HEK293 (cell line): ENCODE measurements around the gene MYOM1.

Experiments
- CTCF ChIA-PET: fragments of 350-600 bp; formaldehyde crosslinking; extraction: SDS; loops from one replicate; lab custom pipeline; 2021; ENCODE audit warnings: antibody characterized with exemption; lab: Yijun Ruan, JAX
- POLR2A ChIA-PET: fragments of 300-600 bp; formaldehyde crosslinking; extraction: SDS; loops from one replicate; lab custom pipeline; 2020; ENCODE audit warnings: antibody characterized with exemption, inconsistent platforms; lab: Yijun Ruan, JAX
- H3K27ac ChIP-seq: fragments of 200-500 bp; sonication (Bioruptor generic); 2 replicates; pipeline ENCODE4 v1.5.1; 2014; ENCODE audit warnings: low read depth, low read length, control low read depth, inconsistent platforms; ENCODE audit errors: extremely low read depth
- H3K36me3 ChIP-seq, 2 experiments: fragments of 200-500 bp in 1 of 2; sonication (Bioruptor generic) in 1 of 2; 1 replicate in 1 of 2; 2 replicates in 1 of 2; pipeline ENCODE4 v1.5.1; 2014 to 2017; ENCODE audit warnings: inconsistent platforms in 2 of 2, low read length in 2 of 2; ENCODE audit not compliant: control insufficient read depth in 2 of 2, insufficient read depth in 1 of 2
- H3K4me1 ChIP-seq: fragments of 200-500 bp; sonication (Bioruptor generic); 2 replicates; pipeline ENCODE4 v1.5.1; 2014; ENCODE audit warnings: mild to moderate bottlenecking, low read length, inconsistent platforms; ENCODE audit not compliant: control insufficient read depth, insufficient read depth
- H3K4me3 ChIP-seq: 2 replicates; pipeline ENCODE4 v1.5.1; 2011; ENCODE audit warnings: low read depth, mild to moderate bottlenecking, control low read depth, low read length, moderate library complexity
- H3K9me3 ChIP-seq: fragments of 200-500 bp; sonication (Bioruptor generic); 2 replicates; pipeline ENCODE4 v1.5.1; 2014; ENCODE audit warnings: low read depth, low read length, inconsistent platforms; ENCODE audit not compliant: control insufficient read depth, insufficient read depth
- BCL6B ChIP-seq: fragments of 450-650 bp; formaldehyde crosslinking; IDR thresholded peaks from 2 replicates; pipeline ENCODE4 v1.5.1; 2017; ENCODE audit warnings: missing biosample characterization, missing genetic modification characterization
- ELK4 ChIP-seq: IDR thresholded peaks from 2 replicates; pipeline ENCODE4 v1.6.1; 2011; ENCODE audit warnings: mild to moderate bottlenecking, low read depth, low read length, borderline replicate concordance
- GLIS1 ChIP-seq: fragments of 450-650 bp; formaldehyde crosslinking; IDR thresholded peaks from 2 replicates; pipeline ENCODE4 v1.5.1; 2016; ENCODE audit warnings: missing biosample characterization, missing genetic modification characterization
- HIC1 ChIP-seq: fragments of 450-650 bp; formaldehyde crosslinking; IDR thresholded peaks from 2 replicates; pipeline ENCODE4 v1.5.1; 2016; ENCODE audit warnings: missing biosample characterization, missing genetic modification characterization
- KLF10 ChIP-seq: fragments of 450-650 bp; IDR thresholded peaks from 2 replicates; pipeline ENCODE4 v1.5.1; 2018; ENCODE audit warnings: missing biosample characterization, mild to moderate bottlenecking, missing genetic modification characterization
- KLF8 ChIP-seq: fragments of 450-650 bp; formaldehyde crosslinking; IDR thresholded peaks from 2 replicates; pipeline ENCODE4 v1.5.1; 2016; ENCODE audit warnings: missing biosample characterization, missing genetic modification characterization
- KLF9 ChIP-seq: fragments of 450-650 bp; formaldehyde crosslinking; IDR thresholded peaks from 2 replicates; pipeline ENCODE4 v1.5.1; 2016; ENCODE audit warnings: missing biosample characterization, missing genetic modification characterization, low read depth
- MZF1 ChIP-seq: fragments of 450-650 bp; formaldehyde crosslinking; IDR thresholded peaks from 2 replicates; pipeline ENCODE4 v1.5.1; 2017; ENCODE audit warnings: missing biosample characterization, missing genetic modification characterization, borderline replicate concordance
- REPIN1 ChIP-seq: fragments of 450-650 bp; formaldehyde crosslinking; IDR thresholded peaks from 2 replicates; pipeline ENCODE4 v1.5.1; 2017; ENCODE audit warnings: missing biosample characterization, missing genetic modification characterization, low read depth
- TSHZ1 ChIP-seq: fragments of 450-650 bp; formaldehyde crosslinking; IDR thresholded peaks from 2 replicates; pipeline ENCODE4 v1.5.1; 2016; ENCODE audit warnings: missing biosample characterization, missing genetic modification characterization, borderline replicate concordance
- ZBTB26 ChIP-seq: fragments of 450-650 bp; formaldehyde crosslinking; optimal IDR thresholded peaks from 2 replicates; pipeline ENCODE3; 2016; ENCODE audit warnings: missing biosample characterization, mild to moderate bottlenecking, missing genetic modification characterization
- ZFP3 ChIP-seq: fragments of 450-650 bp; formaldehyde crosslinking; IDR thresholded peaks from 2 replicates; pipeline ENCODE4 v1.5.1; 2016; ENCODE audit warnings: low read depth, missing biosample characterization, missing genetic modification characterization
- ZFP69B ChIP-seq: fragments of 450-650 bp; formaldehyde crosslinking; IDR thresholded peaks from 2 replicates; pipeline ENCODE4 v1.5.1; 2016; ENCODE audit warnings: missing biosample characterization, missing genetic modification characterization
- ZNF112 ChIP-seq: fragments of 450-650 bp; formaldehyde crosslinking; IDR thresholded peaks from 2 replicates; pipeline ENCODE4 v1.5.0; 2017; ENCODE audit warnings: missing biosample characterization, missing genetic modification characterization
- ZNF174 ChIP-seq: fragments of 450-650 bp; formaldehyde crosslinking; IDR thresholded peaks from 2 replicates; pipeline ENCODE4 v1.5.0; 2017; ENCODE audit warnings: missing biosample characterization, mild to moderate bottlenecking, missing genetic modification characterization
- ZNF211 ChIP-seq: fragments of 450-650 bp; formaldehyde crosslinking; IDR thresholded peaks from 2 replicates; pipeline ENCODE4 v1.5.1; 2016; ENCODE audit warnings: low read depth, missing biosample characterization, missing genetic modification characterization
- ZNF292 ChIP-seq: fragments of 450-650 bp; formaldehyde crosslinking; IDR thresholded peaks from 2 replicates; pipeline ENCODE4 v1.5.1; 2016; ENCODE audit warnings: low read depth, missing biosample characterization, missing genetic modification characterization, borderline replicate concordance
- ZNF324 ChIP-seq: fragments of 450-650 bp; formaldehyde crosslinking; IDR thresholded peaks from 2 replicates; pipeline ENCODE4 v1.5.1; 2016; ENCODE audit warnings: missing biosample characterization, missing genetic modification characterization
- ZNF404 ChIP-seq: fragments of 450-650 bp; formaldehyde crosslinking; IDR thresholded peaks from 2 replicates; pipeline ENCODE4 v1.5.1; 2017; ENCODE audit warnings: missing biosample characterization, missing genetic modification characterization
- ZNF555 ChIP-seq: fragments of 450-650 bp; formaldehyde crosslinking; conservative IDR thresholded peaks from 2 replicates; pipeline ENCODE4 v1.5.1; 2017; ENCODE audit warnings: missing biosample characterization, mild to moderate bottlenecking, missing genetic modification characterization, inconsistent platforms
- ZNF560 ChIP-seq: fragments of 450-650 bp; formaldehyde crosslinking; IDR thresholded peaks from 2 replicates; pipeline ENCODE4 v1.5.1; 2017; ENCODE audit warnings: missing biosample characterization, missing genetic modification characterization, borderline replicate concordance
- ZNF580 ChIP-seq: fragments of 450-650 bp; formaldehyde crosslinking; IDR thresholded peaks from 2 replicates; pipeline ENCODE4 v1.5.1; 2016; ENCODE audit warnings: missing biosample characterization, missing genetic modification characterization
- ZNF626 ChIP-seq: fragments of 450-650 bp; sonication (Bioruptor Pico); formaldehyde crosslinking; IDR thresholded peaks from 2 replicates; pipeline ENCODE4 v1.5.1; 2018; ENCODE audit warnings: missing biosample characterization, missing genetic modification characterization, inconsistent platforms
- ZSCAN16 ChIP-seq: fragments of 450-650 bp; formaldehyde crosslinking; IDR thresholded peaks from 2 replicates; pipeline ENCODE4 v1.5.1; 2016; ENCODE audit warnings: missing biosample characterization, missing genetic modification characterization

MYOM1 gene

GRCh38 chr18:3086871-3087270 lies 132.9 kb downstream of the MYOM1 start (continued):
- TF ChIP-seq ZNF626 (tag by site-specific recombination): no peak
- TF ChIP-seq KLF10 (tag by site-specific recombination): no peak
- TF ChIP-seq KLF9 (tag by site-specific recombination): no peak
- no peak for TF ChIP-seq ZFP69B (tag by site-specific recombination)
- no peak for TF ChIP-seq ZFP3 (tag by site-specific recombination)
- no peak for TF ChIP-seq ZBTB26 (tag by site-specific recombination)
- no peak for TF ChIP-seq ZNF292 (tag by site-specific recombination)
- TF ChIP-seq KLF8 (tag by site-specific recombination): no peak
- no peak for TF ChIP-seq ELK4
- no peak for TF ChIP-seq ZNF112 (tag by site-specific recombination)
- no peak for TF ChIP-seq ZNF555 (tag by site-specific recombination)

- Histone ChIP-seq H3K27ac (no peak overlapping the region), H3K36me3 (no peaks in the 10 kb centered on the region), H3K4me3 (no peak overlapping the region), H3K4me1 (peaks cover 8% of the 10 kb centered on the region; the same call in 1 of the 2 replicates), H3K9me3 (no peaks in the 10 kb centered on the region; the same call in 1 of the 2 replicates)
- ChIA-PET CTCF (interaction anchor here (0.6 to 1.7 kb wide), 5 partner anchors 23 to 100 kb away, joined by 3 to 5 read pairs (median 3); no protein-coding TSS in a partner anchor), POLR2A (no interaction called here)
- TF ChIP-seq ZNF324 (tag by site-specific recombination) (no peak), ZNF560 (tag by site-specific recombination) (no peak), GLIS1 (tag by site-specific recombination) (no peak), HIC1 (no peak), ZNF404 (tag by site-specific recombination) (no peak), ZNF174 (tag by site-specific recombination) (no peak), ZSCAN16 (no peak), ZNF211 (tag by site-specific recombination) (no peak), MZF1 (tag by site-specific recombination) (no peak), REPIN1 (no peak), BCL6B (no peak), TSHZ1 (tag by site-specific recombination) (no peak), ZNF580 (tag by site-specific recombination) (no peak), ZNF626 (tag by site-specific recombination) (no peak)
These were observed 134.2 kb downstream of the MYOM1 start for GRCh38 chr18:3085612-3086011.
